ENCODE results near the gene LBHD2. TPM values are rescaled to one million over a fixed set of nuclear protein-coding genes. Genes with fewer than 3 reads are reported as not detected.
A peak's percentile ranks its signal among the peaks of the same experiment; 100 is the strongest.

Gene LBHD2
- total and polyA plus RNA-seq, 2 of the 8 experiments (the other 6 are each of a cell fraction or from before 2014, with no cell fraction given) = not detected

DNA sequence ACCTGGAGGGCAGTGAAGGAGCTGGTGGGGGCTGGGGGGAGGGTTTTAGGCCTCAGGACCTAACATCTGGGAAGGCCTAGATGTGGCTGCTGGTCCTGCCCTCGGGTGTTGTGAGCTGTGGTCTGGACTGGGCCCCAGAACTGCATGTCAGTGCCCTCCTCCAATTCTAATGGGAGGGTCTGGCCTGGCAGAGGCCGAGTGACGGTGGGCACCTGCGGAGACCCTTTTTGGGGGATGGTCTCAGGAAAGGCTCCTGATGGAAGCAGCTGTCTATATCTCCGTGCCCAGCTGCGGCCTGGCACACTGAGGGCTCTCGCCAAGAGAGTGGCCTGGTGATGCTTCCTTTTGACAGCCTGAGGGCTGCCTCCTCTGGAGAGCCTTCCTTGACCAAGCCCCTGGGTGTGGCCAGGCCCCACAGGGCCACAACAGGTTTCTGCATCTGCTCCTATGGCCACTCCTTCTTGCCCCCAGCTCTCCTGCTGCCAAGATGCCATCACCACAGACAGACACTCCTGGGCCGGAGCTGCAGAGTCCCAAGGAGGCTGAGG is 15.8 kb downstream of the LBHD2 start:
- Histone ChIP-seq H4K20me1 (replicated peaks in 1 of 2; ENCODE audit: control insufficient read depth in 1 of 2, insufficient read depth in 2 of 2, low read length in 2 of 2) (no peaks in the 10 kb centered on the region), H3K23ac (ENCODE audit: insufficient read length) (no peak overlapping the region), H3K9me3 (ENCODE audit: insufficient read depth in 2 of 2, low read depth in 1 of 2, low read length in 1 of 2) (no peaks in the 10 kb centered on the region), H2BK15ac (ENCODE audit: low read length) (no peak overlapping the region), H3K56ac (replicated peaks; ENCODE audit: insufficient read length, low read depth, low read length) (no peak overlapping the region), H2AK5ac (ENCODE audit: low read depth, low read length) (no peak overlapping the region), H3K4ac (replicated peaks; ENCODE audit: insufficient read length, low read depth, low read length) (no peak overlapping the region), H2AFZ (ENCODE audit: low read length) (no peak overlapping the region), H3K9ac (replicated peaks in 1 of 4; ENCODE audit: extremely low read depth in 1 of 4, low read depth in 3 of 4, low read length in 3 of 4) (no peak overlapping the region), H3K23me2 (ENCODE audit: low read depth, low read length) (no peaks in the 10 kb centered on the region; the same call in 1 of the 2 replicates), H3K36me3 (ENCODE audit: control insufficient read depth in 2 of 4, insufficient read depth in 4 of 4, low read length in 3 of 4) (no peaks in the 10 kb centered on the region), H2BK5ac (ENCODE audit: low read depth, low read length) (peak overlapping the region; percentile 56; the same call in 1 of the 2 replicates), H3K27ac (ENCODE audit: low read depth, low read length) (no peak overlapping the region), H3K14ac (ENCODE audit: insufficient read length) (no peak overlapping the region), H3K18ac (ENCODE audit: extremely low read depth, low read length) (no peak overlapping the region; the same call in 1 of the 2 replicates), H2BK20ac (ENCODE audit: low read length) (no peak overlapping the region), H3K79me1 (ENCODE audit: low read depth, low read length) (no peaks in the 10 kb centered on the region), H3K4me2 (ENCODE audit: insufficient read depth in 1 of 2, low read depth in 2 of 2, low read length in 2 of 2) (no peak overlapping the region), H3K27me3 (replicated peaks in 1 of 4; ENCODE audit: control insufficient read depth in 3 of 4, extremely low read depth in 1 of 4, insufficient read depth in 3 of 4, low read length in 3 of 4) (peaks cover 7 to 36% (median 31%) of the 10 kb centered on the region in 4 experiments), H2BK120ac (replicated peaks; ENCODE audit: low read depth, low read length) (no peak overlapping the region), H3K4me1 (replicated peaks in 1 of 4; ENCODE audit: control insufficient read depth in 3 of 4, insufficient read depth in 4 of 4, low read length in 3 of 4) (peaks cover 0 to 31% (median 14%) of the 10 kb centered on the region in 4 experiments; a peak in 6 of 7 replicates), H3K4me3 (ENCODE audit: extremely low read depth in 1 of 4, insufficient read depth in 2 of 4, low read depth in 3 of 4, low read length in 4 of 4) (no peak overlapping the region), H3K79me2 (ENCODE audit: control insufficient read depth in 1 of 2, insufficient read depth in 2 of 2, low read length in 2 of 2) (no peaks in the 10 kb centered on the region), H4K91ac (replicated peaks; ENCODE audit: insufficient read length, low read length) (no peak overlapping the region), H4K5ac (ENCODE audit: insufficient read length, low read depth, low read length) (no peak overlapping the region), H2BK12ac (ENCODE audit: low read depth, low read length) (peak overlapping the region; percentile 50; the same call in 1 of the 2 replicates), H4K8ac (ENCODE audit: extremely low read depth, insufficient read depth, low read length) (peak overlapping the region; percentile 20)
- ChIA-PET CTCF (ENCODE audit: partially characterized antibody) (interaction anchor here (0.7 to 10.4 kb wide), 13 partner anchors 8 to 278 kb away, joined by 3 to 276 read pairs (median 4); partner anchors contain the start of genes LBHD2 and TNFAIP2), POLR2A (ENCODE audit: partially characterized antibody) (interaction anchor here (0.6 to 1.3 kb wide), 5 partner anchors 9 to 485 kb away, joined by 3 to 4 read pairs (median 3); no protein-coding TSS in a partner anchor)
- WGBS, 2 experiments (ENCODE audit: extremely low coverage in 1 of 2, insufficient coverage in 1 of 2, insufficient read length in 1 of 2, insufficient replicate concordance in 2 of 2, low coverage in 1 of 2, low lambda C conversion rate in 2 of 2, missing lambda C conversion rate in 1 of 2) = 95% methylated on average over 8 of the region's 8 CpGs; no CpG with 5 or more reads in 1 of the 2 experiments
- DNase-seq (ENCODE audit: low read depth in 1 of 2, low spot score in 2 of 2) (no peak), FAIRE-seq (no peak)
- no peak for TF ChIP-seq TBP (IDR thresholded peaks at IDR 0.05; ENCODE audit: low read depth, low read length)
- TF ChIP-seq CHD1 (IDR thresholded peaks at IDR 0.05; ENCODE audit: low read depth, low read length) = no peak
- no peak for TF ChIP-seq GABPA (IDR thresholded peaks at IDR 0.05; ENCODE audit: borderline replicate concordance, insufficient read depth, low read length)
- no peak for TF ChIP-seq HDAC6 (IDR thresholded peaks at IDR 0.05; ENCODE audit: low read depth, low read length)
- TF ChIP-seq SRF (IDR thresholded peaks at IDR 0.05; ENCODE audit: low read depth, low read length) = no peak
- no peak for TF ChIP-seq RNF2 (IDR thresholded peaks at IDR 0.05; ENCODE audit: borderline replicate concordance, low read depth, low read length, missing control alignments, poor library complexity, severe bottlenecking)
- no peak for TF ChIP-seq PHF8 (conservative IDR thresholded peaks at IDR 0.05; ENCODE audit: low read depth, low read length)
- TF ChIP-seq SP4 (IDR thresholded peaks at IDR 0.05; ENCODE audit: low read length) = no peak
- no peak for TF ChIP-seq KDM5A (IDR thresholded peaks at IDR 0.05; ENCODE audit: low read length)
- no peak for TF ChIP-seq RAD21 (IDR thresholded peaks at IDR 0.05 in 1 of 2, conservative IDR thresholded peaks at IDR 0.05 in 1 of 2; ENCODE audit: low read depth in 2 of 2, low read length in 2 of 2)
- TF ChIP-seq EGR1 (IDR thresholded peaks at IDR 0.05; ENCODE audit: borderline replicate concordance, low read depth, low read length) = no peak
- TF ChIP-seq FOSL1 (IDR thresholded peaks at IDR 0.05; ENCODE audit: insufficient read depth, low read depth, low read length) = no peak
- no peak for TF ChIP-seq POLR2A (IDR thresholded peaks at IDR 0.05; ENCODE audit: control extremely low read depth in 1 of 2, low read depth in 2 of 2, low read length in 2 of 2)
